Activated T-cell treated with anti-CD3 and anti-CD28 coated beads, Interleukin-2, amount 50 U/mL, for 1 hour (primary cell): ENCODE data around the gene F10.
"Not testable (repeated sequence)": the region's sequence is repeated elsewhere in the genome, so short reads cannot be mapped to it uniquely, and the experiment has no call there.

ENCODE experiments used
- DNase-seq: peaks from one replicate; pipeline ENCODE4 v3.0.0-alpha.2; 2020

F10 gene

GRCh38 chr13:113102727-113103126 is 19.9 kb upstream of the F10 start:
- no peak for DNase-seq

- no peak for DNase-seq
Measured at GRCh38 chr13:113103646-113104045, 19.0 kb upstream of the F10 start.

- no peak for DNase-seq
Measured at GRCh38 chr13:113105032-113105920, 17.3 kb upstream of the F10 start, which contains the start of gene F7. TSS of gene F7 (plus strand) at chr13:113105791. CDS start at chr13:113105842, 51 bp downstream.

- DNase-seq: no peak
Measured at GRCh38 chr13:113105921-113106452, 16.6 kb upstream of the F10 start.

- DNase-seq: no peak
Measured at GRCh38 chr13:113106711-113107351, 15.8 kb upstream of the F10 start.

GRCh38 chr13:113108521-113108920 is 14.1 kb upstream of the F10 start:
- not testable (repeated sequence) for DNase-seq

- no peak for DNase-seq
Measured at GRCh38 chr13:113109151-113110047, 13.2 kb upstream of the F10 start.

GRCh38 chr13:113110048-113110851 is 12.3 kb upstream of the F10 start:
- peak; percentile 45 for DNase-seq

GRCh38 chr13:113110852-113111315 is 11.7 kb upstream of the F10 start:
- DNase-seq: peak; percentile 22

GRCh38 chr13:113111821-113112220 is 10.8 kb upstream of the F10 start:
- not testable (repeated sequence) for DNase-seq

- DNase-seq: not testable (repeated sequence)
Measured at GRCh38 chr13:113112475-113112874, 10.1 kb upstream of the F10 start.

GRCh38 chr13:113112893-113113845 is 9.4 kb upstream of the F10 start:
- no peak for DNase-seq

GRCh38 chr13:113113846-113114271 is 8.7 kb upstream of the F10 start:
- no peak for DNase-seq

GRCh38 chr13:113114511-113115362 is 7.9 kb upstream of the F10 start:
- DNase-seq: no peak

- DNase-seq: no peak
Measured at GRCh38 chr13:113115363-113116205, 7.0 kb upstream of the F10 start.

- no peak for DNase-seq
Measured at GRCh38 chr13:113116206-113116800, 6.3 kb upstream of the F10 start.

GRCh38 chr13:113116871-113117271 is 5.7 kb upstream of the F10 start:
- no peak for DNase-seq

- no peak for DNase-seq
Measured at GRCh38 chr13:113117335-113117872, 5.2 kb upstream of the F10 start.
